Endothelial cell of umbilical vein (primary cell): Measurements from ENCODE around the gene C4orf33. TPM values are rescaled to one million over a fixed set of nuclear protein-coding genes. Genes with fewer than 3 reads are reported as not detected.

ENCODE experiments used
- BruUV-seq: library from RNA; stranded (reverse); fragments of 400-500 nt; replicated peaks from 2 replicates; lab custom pipeline; 2021; lab: Mats Ljungman, UMichigan
- CTCF ChIA-PET: fragments of 300-600, 350-600 bp; sonication (Branson Sonifier 250); formaldehyde crosslinking; loops from one replicate; lab custom pipeline; 2021; ENCODE audit warnings: antibody characterized with exemption, inconsistent platforms; lab: Charles Lee
- POLR2A ChIA-PET: fragments of 300-600, 350-600 bp; sonication (Branson Sonifier 250); formaldehyde crosslinking; loops from one replicate; lab custom pipeline; 2021; ENCODE audit warnings: antibody characterized with exemption, inconsistent platforms; lab: Charles Lee
- DNase-seq: peaks from one replicate; pipeline ENCODE4 v3.0.0-alpha.2; 2011; ENCODE audit warnings: low read depth, low spot score
- FAIRE-seq: peaks from 2 replicates; lab custom pipeline; 2011; peaks lifted over from hg19 to GRCh38; lab: Jason Lieb, UNC
- H2AFZ ChIP-seq: 2 replicates; pipeline ENCODE4 v1.6.0; 2012; ENCODE audit warnings: low read depth, low read length, control low read depth, inconsistent platforms
- H3K27ac ChIP-seq: 2 replicates; pipeline ENCODE4 v1.5.1; 2011; ENCODE audit warnings: low read depth, mild to moderate bottlenecking, control low read depth, low read length, moderate library complexity; ENCODE audit not compliant: insufficient read depth
- H3K27me3 ChIP-seq, 2 experiments: 2 replicates each; pipeline versions ENCODE4 v1.6.0 to v1.6.1; 2011; ENCODE audit warnings: low read length in 2 of 2, mixed read lengths in 1 of 2; ENCODE audit not compliant: control insufficient read depth in 2 of 2, insufficient read depth in 2 of 2
- H3K36me3 ChIP-seq, 2 experiments: 2 replicates in 1 of 2; 3 replicates in 1 of 2; pipeline ENCODE4 v1.5.1; 2011; ENCODE audit warnings: low read length in 2 of 2, mild to moderate bottlenecking in 1 of 2, moderate library complexity in 1 of 2; ENCODE audit not compliant: control insufficient read depth in 2 of 2, insufficient read depth in 2 of 2; ENCODE audit errors: extremely low read depth in 1 of 2
- H3K4me1 ChIP-seq: 3 replicates; pipeline ENCODE4 v1.5.1; 2011; ENCODE audit warnings: mild to moderate bottlenecking, low read length; ENCODE audit not compliant: control insufficient read depth, insufficient read depth; ENCODE audit errors: extremely low read depth
- H3K4me2 ChIP-seq: 2 replicates; pipeline ENCODE4 v1.6.1; 2011; ENCODE audit warnings: low read length, control low read depth, mixed read lengths; ENCODE audit not compliant: insufficient read depth
- H3K4me3 ChIP-seq, 3 experiments: fragments of 200-600 bp in 1 of 3; sonication (generic), shearing (Covaris generic) in 1 of 3; replicated peaks in 1 of 3; 2 replicates each; pipeline ENCODE4 v1.5.1; 2011 to 2016; ENCODE audit warnings: control low read depth in 3 of 3, low read length in 3 of 3, mild to moderate bottlenecking in 2 of 3, inconsistent platforms in 1 of 3, low read depth in 1 of 3, moderate library complexity in 1 of 3; ENCODE audit not compliant: insufficient read depth in 1 of 3
- H3K79me2 ChIP-seq: 2 replicates; pipeline ENCODE4 v1.6.0; 2012; ENCODE audit warnings: low read length, inconsistent platforms; ENCODE audit not compliant: control insufficient read depth, insufficient read depth
- H3K9ac ChIP-seq: replicated peaks from 2 replicates; pipeline ENCODE3; 2011; ENCODE audit warnings: low read length, control low read depth; ENCODE audit not compliant: insufficient read depth; ENCODE audit errors: extremely low read depth
- H3K9me1 ChIP-seq: replicated peaks from 3 replicates; pipeline ENCODE4 v1.6.0; 2011; ENCODE audit warnings: mild to moderate bottlenecking, low read length; ENCODE audit not compliant: control insufficient read depth, insufficient read depth; ENCODE audit errors: extremely low read depth
- H3K9me3 ChIP-seq: replicated peaks from 2 replicates; pipeline ENCODE4 v1.5.1; 2012; ENCODE audit warnings: low read length, inconsistent platforms; ENCODE audit not compliant: control insufficient read depth, insufficient read depth
- H4K20me1 ChIP-seq: replicated peaks from 2 replicates; pipeline ENCODE3; 2011; ENCODE audit warnings: mild to moderate bottlenecking, low read length; ENCODE audit not compliant: control insufficient read depth, insufficient read depth; ENCODE audit errors: extremely low read depth
- EZH2 ChIP-seq: IDR thresholded peaks from 2 replicates; pipeline ENCODE4 v1.6.1; 2012; ENCODE audit warnings: borderline replicate concordance, low read depth, mild to moderate bottlenecking, moderate library complexity, low read length, inconsistent platforms; ENCODE audit not compliant: severe bottlenecking
- FOS ChIP-seq: IDR thresholded peaks from 2 replicates; pipeline ENCODE4 v1.6.1; 2011; ENCODE audit warnings: mild to moderate bottlenecking, low read length, moderate library complexity, borderline replicate concordance; ENCODE audit not compliant: insufficient read depth
- GATA2 ChIP-seq: IDR thresholded peaks from 2 replicates; pipeline ENCODE4 v1.7.0; 2011; ENCODE audit warnings: low read depth, mild to moderate bottlenecking, moderate library complexity, mixed read lengths, low read length; ENCODE audit not compliant: insufficient read length, insufficient read depth
- JUN ChIP-seq: IDR thresholded peaks from 2 replicates; pipeline ENCODE4 v1.6.1; 2011; ENCODE audit warnings: borderline replicate concordance, low read depth; ENCODE audit not compliant: insufficient read length, insufficient read depth
- MYC ChIP-seq: IDR thresholded peaks from one replicate; pipeline ENCODE4 v1.6.1; 2011; ENCODE audit warnings: mild to moderate bottlenecking, low read depth, low read length
- POLR2A ChIP-seq: IDR thresholded peaks from 2 replicates; pipeline ENCODE4 v1.6.1; 2012; ENCODE audit warnings: low read depth, mild to moderate bottlenecking, control low read depth, low read length
- POLR2AphosphoS5 ChIP-seq: IDR thresholded peaks from 2 replicates; pipeline ENCODE4 v1.6.1; 2012; ENCODE audit warnings: low read depth, mild to moderate bottlenecking, control low read depth, low read length, moderate library complexity; ENCODE audit not compliant: insufficient read depth
- dilution Hi-C: fragments of 300-500 bp; cut with MboI; formaldehyde crosslinking; loops from one replicate; pipeline ENCODE4 v1.15.0; 2019; ENCODE audit warnings: low sequenced_read_pairs; ENCODE audit not compliant: extremely low pct_ligation_motif_present
- intact Hi-C: fragments of 100-400 bp; cut with micrococcal nuclease; formaldehyde crosslinking; loops from one replicate; pipeline ENCODE4 v1.10.0; 2022
- polyA plus RNA-seq, 4 experiments: library from polyadenylated mRNA; depleted of rRNA in 3 of 4; stranded (reverse) in 3 of 4; unstranded in 1 of 4; fragments of >200 nt; gene quantifications; 2 replicates each; pipeline versions ENCODE4 v1.2.1 to v1.2.3, GENCODE V29; 2011 to 2012; ENCODE audit warnings: missing spikeins in 1 of 4
- total RNA-seq: library from RNA; stranded (reverse); gene quantifications from 2 replicates; pipeline ENCODE4 v1.2.3, GENCODE V29; 2021
- TF ChIP-seq, protein P1 (sequence below): IDR thresholded peaks from 2 replicates; pipeline ENCODE4 v1.6.1; 2011; ENCODE audit not compliant: insufficient read depth, insufficient read length
- TF ChIP-seq, protein P2 (sequence below), 2 donors: IDR thresholded peaks; 1 replicate in 1 of 2; 2 replicates in 1 of 2; pipeline ENCODE4 v1.5.1; 2011; ENCODE audit warnings: low read length in 2 of 2, mild to moderate bottlenecking in 2 of 2, moderate library complexity in 2 of 2, control low read depth in 1 of 2, inconsistent platforms in 1 of 2, low read depth in 1 of 2; ENCODE audit not compliant: insufficient read depth in 1 of 2; ENCODE audit errors: extremely low read depth in 1 of 2

Gene C4orf33
- total and polyA plus RNA-seq, 2 donors (not counting 3 experiments of a cell fraction or from before 2014, with no cell fraction given) = 2.6 to 9.4 TPM

DNA sequence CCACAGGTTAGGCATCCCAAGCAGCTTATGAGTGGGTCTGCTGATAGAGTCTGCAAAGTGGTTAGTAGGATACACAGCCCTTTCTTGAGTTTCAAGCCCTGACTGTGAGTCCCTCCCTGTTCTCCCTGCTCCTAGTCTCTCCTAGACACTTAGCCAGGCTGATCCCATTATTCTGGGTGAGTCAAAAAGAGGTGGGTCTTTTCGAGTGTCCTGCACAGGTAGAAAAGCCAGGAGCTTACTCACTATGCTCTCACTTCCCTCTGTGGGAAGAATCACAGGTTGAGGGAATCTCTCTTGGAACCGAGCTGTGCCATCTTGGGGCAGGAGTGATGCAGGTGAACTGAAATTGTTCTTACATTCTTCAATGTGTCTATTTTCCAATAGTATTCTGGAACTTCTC is 32.3 kb upstream of the C4orf33 start:
- ChIA-PET POLR2A (no interaction called here), CTCF (no interaction called here)
- intact Hi-C loops = no loop called here

More for the DNA sequence above, 32.3 kb upstream of the C4orf33 start:
- H3K4me2 ChIP-seq = no peak overlapping the region
- no peak overlapping the region for H3K4me3 ChIP-seq
- no peaks in the 10 kb centered on the region for H3K79me2 ChIP-seq
- no peak overlapping the region for H3K9ac ChIP-seq
- H3K9me3 ChIP-seq = no peaks in the 10 kb centered on the region
- no peaks in the 10 kb centered on the region for H4K20me1 ChIP-seq
- no peak overlapping the region for H2AFZ ChIP-seq
- no peaks in the 10 kb centered on the region for H3K9me1 ChIP-seq
- H3K36me3 ChIP-seq = no peaks in the 10 kb centered on the region
- dilution Hi-C loops = no loop called here
- FAIRE-seq (no peak), DNase-seq (no peak)
- no peaks in the 10 kb centered on the region for H3K4me1 ChIP-seq
- H3K27ac ChIP-seq = no peak overlapping the region
- no TSS peak for BruUV-seq
- no peaks in the 10 kb centered on the region for H3K27me3 ChIP-seq
- TF ChIP-seq GATA2 (no peak), POLR2A (no peak), JUN (no peak), MYC (no peak), EZH2 (no peak), POLR2AphosphoS5 (no peak), FOS (no peak)
- TF ChIP-seq, protein P1, sequence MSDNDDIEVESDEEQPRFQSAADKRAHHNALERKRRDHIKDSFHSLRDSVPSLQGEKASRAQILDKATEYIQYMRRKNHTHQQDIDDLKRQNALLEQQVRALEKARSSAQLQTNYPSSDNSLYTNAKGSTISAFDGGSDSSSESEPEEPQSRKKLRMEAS = no peak
- TF ChIP-seq, protein P2, sequence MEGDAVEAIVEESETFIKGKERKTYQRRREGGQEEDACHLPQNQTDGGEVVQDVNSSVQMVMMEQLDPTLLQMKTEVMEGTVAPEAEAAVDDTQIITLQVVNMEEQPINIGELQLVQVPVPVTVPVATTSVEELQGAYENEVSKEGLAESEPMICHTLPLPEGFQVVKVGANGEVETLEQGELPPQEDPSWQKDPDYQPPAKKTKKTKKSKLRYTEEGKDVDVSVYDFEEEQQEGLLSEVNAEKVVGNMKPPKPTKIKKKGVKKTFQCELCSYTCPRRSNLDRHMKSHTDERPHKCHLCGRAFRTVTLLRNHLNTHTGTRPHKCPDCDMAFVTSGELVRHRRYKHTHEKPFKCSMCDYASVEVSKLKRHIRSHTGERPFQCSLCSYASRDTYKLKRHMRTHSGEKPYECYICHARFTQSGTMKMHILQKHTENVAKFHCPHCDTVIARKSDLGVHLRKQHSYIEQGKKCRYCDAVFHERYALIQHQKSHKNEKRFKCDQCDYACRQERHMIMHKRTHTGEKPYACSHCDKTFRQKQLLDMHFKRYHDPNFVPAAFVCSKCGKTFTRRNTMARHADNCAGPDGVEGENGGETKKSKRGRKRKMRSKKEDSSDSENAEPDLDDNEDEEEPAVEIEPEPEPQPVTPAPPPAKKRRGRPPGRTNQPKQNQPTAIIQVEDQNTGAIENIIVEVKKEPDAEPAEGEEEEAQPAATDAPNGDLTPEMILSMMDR (IDR thresholded peaks at IDR 0.05; ENCODE audit: extremely low read depth in 1 of 2, insufficient read depth in 1 of 2, low read depth in 1 of 2, low read length in 2 of 2) = no peak
